ENCODE measurements around the gene TRAIP. TPM values are rescaled to one million over a fixed set of nuclear protein-coding genes. Genes with fewer than 3 reads are reported as not detected.
"Not testable (repeated sequence)": the region's sequence is repeated elsewhere in the genome, so short reads cannot be mapped to it uniquely, and the experiment has no call there.

TRAIP gene
- polyA plus RNA-seq (2012; ENCODE audit: low read depth, missing spikeins), result 10.2 TPM

GRCh38 chr3:49856181-49857005, at the start of gene TRAIP:
Gene TRAIP (minus strand): TSS chr3:49856564. CDS start chr3:49856453, 111 bp downstream.
- FAIRE-seq, result peak; percentile 99
- DNase-seq (ENCODE audit: insufficient read length, low spot score), result peak; percentile 97
- 0 out of 2 replicates have a peak, but pooled peaks have one; percentile 26 for TF ChIP-seq POU2F2 (IDR thresholded peaks at IDR 0.05; ENCODE audit: low read depth, low read length)
- no peak for TF ChIP-seq TAF1 (IDR thresholded peaks at IDR 0.05; ENCODE audit: low read depth, low read length)
- TF ChIP-seq PAX5 (IDR thresholded peaks at IDR 0.05; ENCODE audit: insufficient read depth, low read length, severe bottlenecking), result no peak
- peak; percentile 49; the same call in 1 of the 2 replicates for TF ChIP-seq POLR2A (IDR thresholded peaks at IDR 0.05; ENCODE audit: low read depth, low read length)
- 0 out of 2 replicates have a peak, but pooled peaks have one; percentile 27 for TF ChIP-seq POLR2AphosphoS5 (IDR thresholded peaks at IDR 0.05; ENCODE audit: low read depth, low read length)
- TF ChIP-seq SPI1 (IDR thresholded peaks at IDR 0.05; ENCODE audit: low read depth, low read length), result no peak

- not testable (repeated sequence) for DNase-seq (ENCODE audit: insufficient read length, low spot score); FAIRE-seq
Observed at GRCh38 chr3:49904448-49904847, 48.1 kb upstream of the TRAIP start.

GRCh38 chr3:49903451-49904424, 47.4 kb upstream of the TRAIP start, which contains the start of gene MST1R:
Gene MST1R (minus strand): TSS chr3:49903873. CDS start chr3:49903609, 264 bp downstream.
- FAIRE-seq, result peak; percentile 93
- DNase-seq (ENCODE audit: insufficient read length, low spot score), result peak; percentile 95
- TF ChIP-seq PAX5 (IDR thresholded peaks at IDR 0.05; ENCODE audit: insufficient read depth, low read length, severe bottlenecking), result no peak
- TF ChIP-seq POLR2A (IDR thresholded peaks at IDR 0.05; ENCODE audit: low read depth, low read length), result peak; percentile 52; the same call in 1 of the 2 replicates
- no peak; the same call in 1 of the 2 replicates for TF ChIP-seq TAF1 (IDR thresholded peaks at IDR 0.05; ENCODE audit: low read depth, low read length)
- 0 out of 2 replicates have a peak, but pooled peaks have one; percentile 56 for TF ChIP-seq POLR2AphosphoS5 (IDR thresholded peaks at IDR 0.05; ENCODE audit: low read depth, low read length)

GRCh38 chr3:49902511-49903345, 46.4 kb upstream of the TRAIP start:
- DNase-seq (ENCODE audit: insufficient read length, low spot score) (no peak), FAIRE-seq (peak; percentile 16)
- TF ChIP-seq TAF1 (IDR thresholded peaks at IDR 0.05; ENCODE audit: low read depth, low read length) (no peak), SPI1 (IDR thresholded peaks at IDR 0.05; ENCODE audit: low read depth, low read length) (no peak), POLR2A (IDR thresholded peaks at IDR 0.05; ENCODE audit: low read depth, low read length) (no peak), POLR2AphosphoS5 (IDR thresholded peaks at IDR 0.05; ENCODE audit: low read depth, low read length) (no peak), PAX5 (IDR thresholded peaks at IDR 0.05; ENCODE audit: insufficient read depth, low read length, severe bottlenecking) (no peak), POU2F2 (IDR thresholded peaks at IDR 0.05; ENCODE audit: low read depth, low read length) (no peak)

GRCh38 chr3:49901366-49902339, 45.3 kb upstream of the TRAIP start:
- no peak for DNase-seq (ENCODE audit: insufficient read length, low spot score)
- TF ChIP-seq PAX5 (IDR thresholded peaks at IDR 0.05; ENCODE audit: insufficient read depth, low read length, severe bottlenecking) (no peak), POLR2A (IDR thresholded peaks at IDR 0.05; ENCODE audit: low read depth, low read length) (no peak), POU2F2 (IDR thresholded peaks at IDR 0.05; ENCODE audit: low read depth, low read length) (no peak), SPI1 (IDR thresholded peaks at IDR 0.05; ENCODE audit: low read depth, low read length) (no peak), TAF1 (IDR thresholded peaks at IDR 0.05; ENCODE audit: low read depth, low read length) (no peak), POLR2AphosphoS5 (IDR thresholded peaks at IDR 0.05; ENCODE audit: low read depth, low read length) (no peak)

GRCh38 chr3:49900491-49901153, 44.3 kb upstream of the TRAIP start:
- no peak for DNase-seq (ENCODE audit: insufficient read length, low spot score)
- TF ChIP-seq POU2F2 (IDR thresholded peaks at IDR 0.05; ENCODE audit: low read depth, low read length), result no peak
- FAIRE-seq, result no peak

More at GRCh38 chr3:49901366-49902339, 45.3 kb upstream of the TRAIP start:
- FAIRE-seq, result peak; percentile 78

GRCh38 chr3:49899815-49900214, 43.5 kb upstream of the TRAIP start:
- FAIRE-seq (no peak), DNase-seq (ENCODE audit: insufficient read length, low spot score) (no peak)
- TF ChIP-seq SPI1 (IDR thresholded peaks at IDR 0.05; ENCODE audit: low read depth, low read length), result no peak
- TF ChIP-seq PAX5 (IDR thresholded peaks at IDR 0.05; ENCODE audit: insufficient read depth, low read length, severe bottlenecking), result no peak

GRCh38 chr3:49898991-49899390, 42.6 kb upstream of the TRAIP start:
- FAIRE-seq (peak; percentile 35), DNase-seq (ENCODE audit: insufficient read length, low spot score) (no peak)
- TF ChIP-seq TAF1 (IDR thresholded peaks at IDR 0.05; ENCODE audit: low read depth, low read length) (no peak), POLR2AphosphoS5 (IDR thresholded peaks at IDR 0.05; ENCODE audit: low read depth, low read length) (no peak), POLR2A (IDR thresholded peaks at IDR 0.05; ENCODE audit: low read depth, low read length) (no peak), PAX5 (IDR thresholded peaks at IDR 0.05; ENCODE audit: insufficient read depth, low read length, severe bottlenecking) (no peak), SPI1 (IDR thresholded peaks at IDR 0.05; ENCODE audit: low read depth, low read length) (no peak), POU2F2 (IDR thresholded peaks at IDR 0.05; ENCODE audit: low read depth, low read length) (no peak)

Data from GM12891 (cell line).